Myocyte (in vitro differentiated cells): ENCODE measurements around the gene DCANP1. TPM values are rescaled to one million over a fixed set of nuclear protein-coding genes. Genes with fewer than 3 reads are reported as not detected.

Experiments used
- DNase-seq: peaks from one replicate; pipeline ENCODE4 v3.0.0-alpha.2; 2012; ENCODE audit warnings: low read depth
- total RNA-seq: library from RNA; depleted of rRNA; stranded (reverse); fragments of >200 nt; gene quantifications from 2 replicates; pipeline ENCODE4 v1.2.3, GENCODE V29; 2014

Gene DCANP1
- total RNA-seq, 1 donor from 2014 or later = not detected

DNA sequence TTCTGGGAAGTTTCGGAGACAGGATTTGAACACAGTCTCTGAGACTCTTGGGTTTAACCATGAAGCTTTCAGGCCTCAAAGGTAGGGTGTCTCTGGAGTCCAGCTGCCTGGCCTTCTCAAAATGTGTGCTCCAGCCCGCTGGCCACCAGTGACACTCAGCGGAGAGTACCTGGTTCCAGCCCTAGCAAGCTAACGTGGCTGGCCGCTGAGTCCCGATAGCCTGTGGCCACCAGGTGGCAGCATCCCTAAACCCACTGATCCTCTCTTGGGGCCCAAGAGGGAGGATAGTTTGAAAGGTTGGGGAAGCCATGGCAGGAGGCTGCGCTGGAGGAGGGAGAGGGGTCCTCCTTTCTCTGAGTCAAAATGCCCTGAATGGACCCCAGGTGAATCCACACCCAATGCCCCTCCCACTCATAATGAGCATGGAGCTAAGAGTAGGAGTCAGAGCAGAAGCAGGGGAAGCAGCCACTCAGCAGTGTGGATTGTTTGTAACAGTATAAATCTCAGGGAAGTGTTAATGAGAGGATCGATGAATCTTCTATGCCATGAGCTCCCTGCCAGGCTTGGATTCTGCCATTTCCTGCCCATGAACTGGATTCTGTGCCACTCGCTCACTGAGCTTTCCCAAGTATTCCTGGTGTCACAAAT is 10.4 kb upstream of the DCANP1 start:
- peak; percentile 56 for DNase-seq

DNA sequence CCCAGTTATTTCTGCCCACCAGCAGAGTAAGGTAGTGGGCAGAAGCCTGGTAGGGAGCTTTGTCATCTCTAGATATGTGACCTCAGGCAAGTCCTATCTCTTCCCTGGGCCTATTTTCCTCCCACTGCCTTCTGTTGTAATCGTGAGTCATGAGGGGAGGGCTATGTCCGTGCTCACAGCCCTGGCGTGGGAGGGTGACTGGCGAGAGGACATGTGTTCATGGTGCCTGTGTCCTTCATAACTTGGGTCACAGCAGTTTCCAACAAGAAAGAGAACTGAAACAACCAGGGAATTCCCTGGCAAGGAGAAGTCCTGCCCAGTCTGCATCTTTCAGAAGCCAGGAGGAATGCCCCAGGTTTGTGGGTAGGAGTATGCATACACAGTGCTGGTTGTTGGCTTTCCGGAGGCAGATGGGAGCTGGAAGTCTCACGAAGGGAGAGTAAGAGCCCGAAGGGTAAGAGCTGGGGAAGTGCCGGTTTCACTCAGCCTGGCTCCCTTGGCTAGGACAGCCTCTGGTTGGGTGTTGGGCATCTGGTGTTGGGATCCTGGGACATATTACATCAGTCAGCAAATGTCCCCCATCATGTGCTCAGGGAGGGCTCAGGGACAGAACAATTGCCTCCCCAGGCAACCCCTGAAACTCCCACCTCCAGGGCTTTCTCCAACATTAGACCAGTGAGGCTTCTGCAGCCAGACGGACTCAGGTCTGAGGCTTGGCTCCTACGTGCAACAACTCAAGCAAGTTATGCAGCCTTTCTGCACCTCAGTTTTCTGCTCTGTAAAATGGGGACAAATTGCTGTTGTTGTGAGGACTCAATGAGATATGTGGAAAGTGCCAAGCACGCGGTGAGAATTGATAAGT is 9.3 kb upstream of the DCANP1 start:
- DNase-seq = peak; percentile 76

DNA sequence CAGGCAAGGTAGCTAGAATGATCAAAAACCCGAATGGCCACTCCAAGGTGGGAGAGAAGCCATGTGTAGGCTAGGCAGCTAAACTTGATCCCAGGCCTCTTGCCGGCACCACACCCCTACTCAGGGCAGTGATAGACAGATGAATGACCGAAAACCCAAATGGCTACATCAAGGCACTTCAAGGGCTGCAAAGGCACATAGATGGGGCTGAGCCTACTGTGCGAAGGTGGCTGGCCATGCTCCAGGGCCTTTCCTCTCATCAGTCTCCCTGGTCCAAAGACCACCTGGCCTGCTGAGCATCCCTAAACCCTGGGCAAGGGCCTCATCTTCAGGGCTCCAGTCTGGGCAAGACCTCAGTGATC is 8.7 kb upstream of the DCANP1 start:
- DNase-seq = no peak

DNA sequence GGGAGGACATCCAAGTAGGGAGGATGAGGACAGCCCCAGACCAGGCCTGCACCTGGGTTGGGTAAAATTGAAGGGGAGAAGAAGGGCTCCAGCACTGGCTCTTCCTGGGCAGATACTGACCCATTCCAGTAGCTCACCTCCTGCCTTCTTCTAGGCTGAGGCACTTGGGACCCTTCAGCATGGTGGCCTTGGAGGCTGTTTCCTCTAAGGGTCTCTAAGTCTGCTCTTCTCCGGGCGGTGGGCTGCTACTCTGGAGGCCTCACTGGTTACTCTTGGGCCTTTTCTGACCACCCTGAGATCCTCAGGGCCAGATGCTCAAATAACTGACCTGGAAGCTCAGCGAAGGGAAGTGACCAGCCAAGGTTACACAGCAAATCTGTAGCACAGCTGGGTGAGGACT is 7.8 kb upstream of the DCANP1 start:
- no peak for DNase-seq

DNA sequence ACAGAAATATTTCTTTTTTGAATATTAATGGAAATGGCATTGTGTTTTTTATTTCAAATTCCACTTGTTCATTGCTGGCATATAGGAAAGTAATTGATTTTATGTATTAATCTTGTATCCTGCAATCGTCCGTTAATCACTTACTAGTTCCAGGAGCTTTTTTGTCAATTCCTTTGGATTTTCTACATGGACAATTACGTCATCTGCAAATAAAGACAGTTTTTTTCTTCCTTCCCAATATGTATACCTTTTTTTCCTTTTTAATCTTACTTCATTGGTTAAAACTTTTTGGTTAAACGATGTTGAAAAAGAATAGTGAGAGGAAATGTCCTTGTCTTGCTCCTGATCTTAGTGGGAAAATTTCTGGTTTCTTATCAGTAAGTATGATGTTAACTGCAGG is 6.5 kb upstream of the DCANP1 start:
- DNase-seq = no peak

DNA sequence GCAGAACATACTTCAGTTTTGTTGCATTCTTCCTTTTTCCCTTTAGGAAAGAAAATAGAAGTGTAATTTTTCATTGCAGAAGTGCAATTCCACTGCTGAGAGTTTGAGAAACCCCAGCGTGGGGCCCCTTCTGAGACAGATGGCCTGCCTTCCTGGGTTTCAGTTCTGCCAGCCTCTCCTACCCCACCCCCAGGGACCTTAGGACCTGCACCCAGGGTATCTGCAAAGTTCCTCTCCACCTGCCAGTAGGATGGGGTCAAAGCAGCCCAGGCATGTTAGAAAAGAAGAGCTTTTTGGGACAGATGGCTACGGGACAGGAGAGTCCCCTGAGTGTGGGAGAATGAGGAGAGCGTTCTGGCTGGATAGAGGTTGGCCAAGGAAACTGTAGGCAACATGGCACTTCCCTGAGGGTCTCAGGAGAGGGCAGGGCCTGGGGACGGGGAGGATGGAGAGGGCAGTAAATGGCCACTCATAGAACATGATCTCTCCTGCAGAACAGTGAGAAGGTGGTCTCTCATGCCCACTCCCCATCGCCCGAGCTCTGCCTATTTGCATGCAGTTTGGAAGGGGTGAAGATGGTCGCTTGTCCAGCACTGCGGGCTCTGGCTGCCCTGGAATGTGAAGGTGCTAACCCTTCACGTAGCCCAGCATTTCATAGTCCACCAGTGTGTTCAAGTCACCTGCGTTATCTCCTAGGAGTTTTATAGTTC is 5.3 kb upstream of the DCANP1 start, which contains the start of gene TIFAB:
TSS of gene TIFAB (minus strand) at position 31 of the 710 bp plus-strand sequence. CDS start 2,412 bp downstream, outside the sequence.
- DNase-seq = no peak

DNA sequence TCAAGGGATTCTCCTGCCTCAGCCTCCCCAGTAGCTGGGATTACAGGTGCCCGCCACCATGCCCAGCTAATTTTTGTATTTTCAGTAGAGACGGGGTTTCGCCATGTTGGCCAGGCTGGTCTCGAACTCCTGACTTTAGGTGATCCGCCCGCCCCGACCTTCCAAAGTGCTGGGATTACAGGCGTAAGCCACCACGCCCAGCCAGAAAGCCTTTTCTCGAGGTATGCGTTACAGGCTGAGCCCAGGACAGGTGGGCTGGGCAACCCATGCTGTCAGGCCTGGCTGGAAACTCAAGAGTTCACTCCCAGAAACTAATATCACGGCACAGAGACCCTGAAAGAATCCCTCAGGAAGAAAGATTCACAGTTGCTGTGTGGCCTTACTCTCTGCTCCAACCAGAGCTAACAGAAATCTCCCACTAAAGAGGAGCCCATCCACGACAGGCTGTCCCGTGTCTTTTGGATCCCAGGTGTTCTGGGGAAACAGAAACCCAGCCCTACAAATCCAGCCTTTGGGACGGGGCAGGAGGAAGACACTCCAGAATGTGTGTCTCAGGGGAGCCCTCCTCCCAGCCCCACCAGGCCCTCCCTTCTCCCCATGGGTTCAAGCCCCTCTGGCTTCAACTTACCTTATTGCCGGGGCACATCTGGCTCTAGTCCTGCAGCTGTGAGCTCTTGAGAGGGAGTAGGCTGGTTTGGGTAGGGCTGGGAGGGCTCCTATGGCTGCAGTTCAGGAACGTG is 4.6 kb upstream of the DCANP1 start:
- no peak for DNase-seq

DNA sequence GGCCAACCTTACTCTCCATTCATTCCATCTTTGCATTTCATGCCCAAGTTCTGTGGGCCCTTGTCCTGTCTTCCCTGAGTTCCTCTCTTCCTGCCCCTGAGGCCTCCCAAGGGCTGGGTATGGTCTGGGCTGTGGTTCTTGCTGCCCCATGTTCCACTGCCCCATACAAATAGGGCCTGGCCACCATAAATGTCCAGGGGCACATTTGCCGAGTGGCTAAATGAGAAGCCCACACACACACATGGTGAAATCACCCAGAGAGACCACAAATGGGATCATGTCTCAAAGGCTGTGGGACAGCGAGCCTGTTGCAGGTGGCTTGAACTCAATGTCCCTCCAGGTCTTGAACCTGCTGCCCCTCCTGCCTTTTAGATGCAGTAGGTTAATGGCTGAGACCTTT is 3.8 kb upstream of the DCANP1 start:
- no peak for DNase-seq

DNA sequence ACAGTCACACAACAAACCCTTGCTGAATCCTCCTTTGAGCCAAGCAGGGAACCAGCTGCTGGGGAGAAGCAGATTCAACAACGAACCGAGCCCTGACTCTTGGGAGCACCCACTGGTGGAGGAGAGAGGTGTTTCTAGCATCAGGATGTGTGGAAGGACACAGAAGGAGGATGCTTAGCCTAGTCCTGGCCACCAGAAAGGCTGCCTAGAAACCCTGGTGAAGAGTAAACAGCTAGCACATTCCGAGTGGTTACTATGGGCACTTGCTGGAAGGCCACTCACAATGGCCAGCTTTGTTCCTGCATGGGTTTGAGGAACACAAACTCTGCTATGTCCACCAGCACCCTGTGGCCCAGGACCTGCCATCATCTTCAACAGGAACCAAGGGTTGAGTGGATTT is 3.2 kb upstream of the DCANP1 start:
- no peak for DNase-seq

DNA sequence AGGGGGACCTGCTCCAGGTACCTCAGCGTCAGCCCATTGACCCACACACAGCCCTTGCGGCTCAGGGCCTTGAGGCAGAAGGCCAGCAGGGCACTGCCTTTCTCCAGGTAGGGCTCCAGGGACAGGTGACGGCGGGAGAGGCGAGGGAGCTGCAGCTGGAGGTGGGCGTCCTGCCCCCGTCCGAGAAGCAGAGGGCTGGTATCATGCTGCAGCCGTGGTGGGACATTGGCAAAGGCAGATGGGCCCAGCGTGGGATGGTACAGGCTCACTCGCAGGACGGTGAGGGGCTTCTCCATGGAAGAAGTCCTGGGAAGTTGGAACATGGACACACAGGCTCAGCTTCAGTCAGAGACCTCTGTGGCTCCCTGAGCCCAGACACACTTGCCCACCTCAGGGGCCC is 2.5 kb upstream of the DCANP1 start:
- no peak for DNase-seq

DNA sequence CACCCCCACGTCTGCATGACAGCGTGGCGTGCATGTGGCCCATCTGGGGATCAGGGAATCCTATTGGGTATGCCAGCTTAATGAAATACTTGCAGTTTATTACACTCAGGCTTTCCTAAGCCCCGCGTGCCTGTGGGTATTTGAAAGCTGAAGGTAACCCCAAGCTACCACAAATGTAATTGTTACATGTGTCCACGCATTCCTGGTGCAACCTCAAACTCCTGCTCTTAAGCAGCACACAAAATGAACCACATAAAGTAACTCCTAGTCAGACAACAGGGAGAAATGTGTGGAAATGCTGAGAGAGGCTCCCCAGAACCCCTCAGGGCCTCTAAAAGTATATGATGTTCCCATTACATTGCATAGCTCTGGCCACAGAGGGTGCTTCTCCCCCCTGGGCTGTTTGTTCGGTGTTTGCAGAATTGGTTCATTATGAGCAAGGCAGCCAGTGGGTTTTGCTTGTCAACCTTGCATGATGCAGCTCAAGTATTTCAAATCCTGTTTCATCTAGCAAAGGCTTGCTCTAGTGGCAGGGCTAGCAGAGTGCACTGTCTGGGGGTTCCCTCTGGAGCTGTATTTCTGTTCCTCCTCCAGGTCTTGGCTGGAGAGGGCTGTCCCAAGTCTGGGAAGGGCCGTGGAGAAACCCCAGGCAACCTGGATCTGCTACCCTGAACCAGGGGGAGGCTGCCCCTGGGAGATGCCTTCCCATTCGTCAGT is 1.8 kb upstream of the DCANP1 start:
- peak; percentile 53 for DNase-seq

DNA sequence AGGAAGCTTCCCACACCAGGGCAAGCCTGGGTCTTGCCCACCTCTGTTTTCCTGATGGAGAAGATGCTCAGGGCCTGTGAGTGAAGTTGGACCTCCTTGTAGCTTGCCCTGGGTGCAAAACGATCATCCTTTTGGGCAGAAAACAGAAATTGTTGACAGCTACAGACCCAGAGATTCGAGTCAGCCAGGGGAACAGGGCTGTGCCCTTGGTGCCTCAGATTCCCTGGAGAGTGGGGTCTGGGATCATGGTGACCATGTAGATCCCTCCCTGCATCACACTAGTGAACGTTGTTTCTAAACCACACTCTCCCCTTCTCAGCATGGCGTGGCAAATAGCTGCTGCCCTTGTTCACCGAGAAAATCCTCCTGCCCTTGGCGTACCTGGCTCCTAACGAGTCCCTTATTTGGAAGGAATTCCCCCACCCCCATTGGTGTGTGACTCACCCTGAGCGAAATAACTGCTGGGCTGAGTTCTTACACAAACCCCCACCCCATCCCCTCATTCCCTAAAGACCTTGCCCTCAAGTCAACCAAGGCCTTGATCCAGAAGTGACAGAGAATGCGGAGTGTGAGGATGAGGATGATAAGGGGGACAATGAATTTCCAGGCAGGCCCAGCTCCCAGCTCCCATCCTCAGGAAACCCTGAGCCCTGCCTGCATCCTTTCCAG is 1.1 kb upstream of the DCANP1 start:
- DNase-seq = no peak

DNA sequence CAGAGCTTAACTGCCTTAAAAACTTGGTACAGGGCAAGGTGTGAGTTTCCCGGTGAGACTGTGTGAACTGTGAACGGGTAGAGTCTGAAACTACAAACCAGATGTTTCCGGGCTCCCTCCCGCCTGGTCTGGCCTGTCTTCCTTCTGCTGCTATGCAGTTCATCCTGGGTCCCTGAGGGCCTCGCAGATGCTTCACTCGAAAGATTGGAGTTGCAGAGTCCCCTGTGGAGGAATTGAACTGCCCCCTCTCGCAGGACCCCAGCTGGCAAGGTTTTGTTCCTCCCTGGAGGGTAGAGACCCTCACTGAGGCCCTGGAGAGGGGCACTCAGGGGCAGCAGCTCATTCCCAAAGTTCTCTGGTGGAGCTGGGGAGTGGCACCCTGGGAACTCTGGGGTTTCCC is 533 bp downstream of the DCANP1 start:
- no peak for DNase-seq

DNA sequence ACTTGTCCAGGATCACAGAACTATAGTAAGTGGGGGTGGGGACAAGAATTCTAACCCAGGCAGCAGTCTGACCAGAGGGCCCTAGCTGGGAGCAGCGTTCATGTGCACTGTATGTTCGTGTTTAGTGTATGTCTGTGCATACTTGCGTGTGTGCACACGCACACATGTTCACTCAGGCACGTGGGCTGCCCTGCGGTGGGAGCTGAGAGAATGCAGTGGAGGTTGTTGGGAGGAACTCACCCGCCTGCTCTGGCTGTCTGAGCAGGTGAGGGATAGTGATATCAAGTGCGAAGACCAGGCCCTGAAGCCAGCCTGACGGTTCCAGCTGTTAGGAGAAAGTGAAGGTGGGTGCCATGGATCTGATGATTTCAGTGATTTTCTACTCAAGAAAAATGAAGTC is 942 bp downstream of the DCANP1 start:
- no peak for DNase-seq

DNA sequence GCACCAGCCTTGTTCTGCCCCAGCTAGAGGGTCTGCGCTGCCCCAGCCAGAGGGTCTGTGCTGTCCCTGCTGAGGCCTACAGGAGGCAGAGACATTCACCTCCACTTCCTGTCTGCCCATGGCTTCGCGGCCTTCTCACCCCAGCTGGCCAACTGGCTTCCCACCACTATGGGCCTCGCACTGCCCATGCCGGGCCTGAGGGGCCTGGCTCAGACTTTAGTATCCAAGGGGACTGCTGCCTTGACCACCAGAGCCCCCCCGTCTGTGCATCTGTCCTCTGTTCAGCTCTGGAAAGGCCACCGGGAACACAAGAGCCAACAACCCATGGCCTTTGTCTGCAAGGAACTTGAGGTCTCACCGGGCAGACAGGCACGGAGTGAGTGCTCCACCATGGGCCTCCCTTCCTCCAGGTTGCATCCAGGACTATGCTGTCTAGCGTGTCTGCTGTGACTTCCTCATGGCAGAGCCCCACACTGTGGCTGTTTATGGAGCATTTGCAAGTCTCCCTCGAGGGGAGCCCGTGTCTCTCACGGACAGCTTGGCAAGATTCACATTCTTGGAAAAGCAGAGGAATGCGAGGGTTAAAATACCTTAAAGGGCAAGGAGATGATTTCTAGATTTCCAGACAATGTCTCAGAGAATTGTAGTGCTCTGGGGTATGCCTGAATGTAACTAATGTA is 1.7 kb downstream of the DCANP1 start:
- DNase-seq = no peak

DNA sequence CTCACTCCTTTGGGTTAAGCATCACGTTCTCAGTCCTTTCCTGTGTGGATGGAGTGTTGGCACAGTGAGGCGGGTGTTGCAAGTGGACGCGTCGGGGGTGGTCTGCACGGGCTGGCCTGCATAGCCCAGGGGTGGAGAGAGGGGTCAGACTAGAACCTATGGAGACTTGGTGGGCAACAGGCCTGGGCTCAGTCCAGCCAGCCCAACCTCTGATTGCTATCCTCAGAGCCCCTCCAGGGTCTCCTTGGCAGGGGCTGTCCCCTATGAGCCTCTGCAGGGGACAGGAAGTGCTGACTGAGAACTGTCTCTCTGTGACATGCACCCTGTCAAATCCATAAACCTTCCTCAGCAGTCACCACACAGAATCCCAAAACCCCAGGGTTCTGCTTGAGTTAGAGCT is 2.3 kb downstream of the DCANP1 start:
- no peak for DNase-seq

DNA sequence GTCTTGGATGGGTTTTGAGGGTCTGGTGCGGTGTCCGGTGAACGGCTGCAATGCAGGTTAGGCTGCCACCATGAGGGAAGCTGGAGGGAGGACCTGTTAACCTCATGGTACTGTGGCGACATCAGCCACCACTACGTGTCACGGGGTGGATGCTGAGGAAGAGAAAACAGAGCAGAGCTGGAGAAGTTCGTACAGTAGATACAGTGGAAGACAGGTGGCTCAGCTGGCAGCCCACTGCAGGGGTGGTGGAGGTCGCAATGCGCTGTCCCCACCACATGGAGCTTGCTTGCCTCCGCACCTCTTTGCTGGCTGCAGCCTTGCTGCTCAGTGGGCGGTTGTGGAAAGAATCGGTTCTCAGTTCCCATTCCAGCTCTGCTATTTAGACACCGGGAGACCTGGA is 2.8 kb downstream of the DCANP1 start:
- no peak for DNase-seq

DNA sequence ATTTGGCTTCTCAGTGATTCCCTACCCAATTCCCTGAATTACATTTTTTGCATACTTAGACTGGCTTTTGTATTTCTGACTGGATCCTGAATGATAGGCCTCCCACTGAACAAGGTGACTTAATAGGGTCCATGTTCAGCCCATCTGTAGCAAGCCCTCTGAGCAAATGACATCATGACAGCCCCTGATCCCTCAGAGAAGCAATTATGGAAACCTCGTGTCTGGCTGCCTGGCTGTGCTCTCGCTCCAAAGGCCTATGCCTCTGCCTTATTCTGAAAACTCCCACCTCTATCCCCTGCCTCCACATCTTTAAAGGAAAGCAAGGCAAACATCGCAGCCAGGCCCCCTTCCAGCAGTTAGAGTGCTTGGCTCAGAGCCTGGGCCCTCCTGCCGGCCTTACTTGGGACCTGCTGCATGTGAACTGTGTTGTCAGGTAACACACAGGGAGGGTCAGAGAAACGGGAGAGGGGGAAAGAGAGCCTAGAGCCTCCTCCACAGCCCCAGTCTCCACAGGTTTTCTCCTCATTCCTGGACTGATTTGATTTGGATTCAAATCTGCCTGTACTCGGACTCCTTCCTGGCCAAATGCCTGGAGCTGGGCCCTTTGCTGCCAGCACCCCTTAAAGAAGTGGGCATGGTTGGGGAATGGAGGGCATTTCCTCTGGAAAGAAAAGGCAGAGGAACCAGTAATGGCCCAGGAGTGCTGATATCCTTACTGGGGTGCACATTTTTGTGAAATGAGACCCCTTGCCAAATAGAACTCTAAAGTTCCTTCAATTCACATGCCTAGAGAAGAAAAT is 3.8 kb downstream of the DCANP1 start:
- DNase-seq = no peak
